ENCODE data around the gene SART3.

SART3 gene

DNA sequence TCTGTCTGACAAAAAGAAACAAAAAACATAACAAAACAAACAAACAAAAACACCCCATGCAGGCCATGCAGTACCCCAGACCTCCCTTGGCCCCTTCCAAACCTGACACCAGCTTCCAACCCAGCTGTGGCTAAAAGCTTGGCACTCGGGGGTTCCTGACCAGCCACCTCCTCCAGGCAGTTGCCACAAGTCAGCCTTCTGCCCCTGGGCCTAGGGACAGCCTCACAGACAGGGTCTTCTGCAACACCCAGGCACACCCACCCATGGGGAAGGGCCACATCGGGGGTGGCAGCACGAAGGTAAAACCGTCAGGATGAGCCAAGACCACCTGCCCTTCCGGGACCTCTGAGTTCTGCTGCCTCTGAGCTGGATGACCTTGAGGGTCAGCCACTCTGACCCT is 47.6 kb upstream of the SART3 start:
- H3K27ac ChIP-seq (ENCODE audit: low read length, poor library complexity, severe bottlenecking) = no peak overlapping the region
- peak overlapping the region; percentile 93 for H4K91ac ChIP-seq (ENCODE audit: low read length)
- H2AK5ac ChIP-seq (ENCODE audit: low read length, severe bottlenecking) = peak overlapping the region; percentile 89
- H3K23ac ChIP-seq (ENCODE audit: low read length in 2 of 2) = peak overlapping the region in 1 of 2 experiments; percentile 70
- no peak overlapping the region for H3K4me3 ChIP-seq (ENCODE audit: insufficient read depth in 1 of 2, low read depth in 1 of 2, low read length in 2 of 2)
- no peak overlapping the region for H2BK5ac ChIP-seq (ENCODE audit: low read depth, low read length, poor library complexity, severe bottlenecking)
- no peak for DNase-seq
- peak overlapping the region; percentile 47 to 69 for H2BK12ac ChIP-seq (ENCODE audit: low read length in 2 of 2)
- H3K27me3 ChIP-seq (ENCODE audit: control insufficient read depth in 1 of 2, insufficient read depth in 1 of 2, low read length in 2 of 2) = no peaks in the 10 kb centered on the region
- no peak overlapping the region for H2BK15ac ChIP-seq (ENCODE audit: low read depth, poor library complexity, severe bottlenecking)
- H4K8ac ChIP-seq (ENCODE audit: low read length) = peak overlapping the region; percentile 19
- no peak overlapping the region for H2AFZ ChIP-seq (ENCODE audit: low read depth, low read length)
- peak overlapping the region; percentile 64 for H2BK120ac ChIP-seq (ENCODE audit: low read depth, low read length)
- no peak overlapping the region for H3K9ac ChIP-seq (ENCODE audit: low read length)
- H3K18ac ChIP-seq (ENCODE audit: low read depth in 1 of 2, low read length in 2 of 2) = peak overlapping the region; percentile 16 to 63
- no peak overlapping the region for H3K14ac ChIP-seq (ENCODE audit: low read length in 2 of 2)
- WGBS = 84% methylated on average over 5 of the region's 5 CpGs
- peaks cover 36% of the 10 kb centered on the region for H3K4me1 ChIP-seq (ENCODE audit: control insufficient read depth, insufficient read depth, low read depth, low read length)
- H3K4ac ChIP-seq (ENCODE audit: low read depth in 1 of 2, low read length in 2 of 2) = no peak overlapping the region
- H3K36me3 ChIP-seq (ENCODE audit: control insufficient read depth in 1 of 2, insufficient read depth in 2 of 2, low read depth in 1 of 2, low read length in 2 of 2) = no peaks in the 10 kb centered on the region
- no peaks in the 10 kb centered on the region for H3K79me1 ChIP-seq (replicated peaks; ENCODE audit: low read length, poor library complexity, severe bottlenecking)
- no peak overlapping the region for H3K4me2 ChIP-seq (ENCODE audit: low read length, poor library complexity, severe bottlenecking)
- no peaks in the 10 kb centered on the region for H3K9me3 ChIP-seq (ENCODE audit: control insufficient read depth, low read length)

GRCh38 chr12:108607981-108608600 is 47.1 kb upstream of the SART3 start:
- Histone ChIP-seq H3K4me2 (ENCODE audit: low read length, poor library complexity, severe bottlenecking) (no peak overlapping the region), H2AFZ (ENCODE audit: low read depth, low read length) (no peak overlapping the region), H3K4ac (ENCODE audit: low read depth in 1 of 2, low read length in 2 of 2) (no peak overlapping the region), H3K18ac (ENCODE audit: low read depth in 1 of 2, low read length in 2 of 2) (no peak overlapping the region), H2BK5ac (ENCODE audit: low read depth, low read length, poor library complexity, severe bottlenecking) (no peak overlapping the region), H3K23ac (ENCODE audit: low read length in 2 of 2) (no peak overlapping the region), H2AK5ac (ENCODE audit: low read length, severe bottlenecking) (no peak overlapping the region), H4K91ac (ENCODE audit: low read length) (peak overlapping the region; percentile 16), H3K4me3 (ENCODE audit: insufficient read depth in 1 of 2, low read depth in 1 of 2, low read length in 2 of 2) (no peak overlapping the region), H4K8ac (ENCODE audit: low read length) (no peak overlapping the region), H2BK15ac (ENCODE audit: low read depth, poor library complexity, severe bottlenecking) (peak overlapping the region; percentile 1), H2BK12ac (ENCODE audit: low read length in 2 of 2) (peak overlapping the region in 1 of 2 experiments; percentile 40), H3K9me3 (ENCODE audit: control insufficient read depth, low read length) (no peaks in the 10 kb centered on the region), H3K4me1 (ENCODE audit: control insufficient read depth, insufficient read depth, low read depth, low read length) (peaks cover 36% of the 10 kb centered on the region), H3K79me1 (replicated peaks; ENCODE audit: low read length, poor library complexity, severe bottlenecking) (no peaks in the 10 kb centered on the region), H2BK120ac (ENCODE audit: low read depth, low read length) (no peak overlapping the region), H3K36me3 (ENCODE audit: control insufficient read depth in 1 of 2, insufficient read depth in 2 of 2, low read depth in 1 of 2, low read length in 2 of 2) (no peaks in the 10 kb centered on the region), H3K27ac (ENCODE audit: low read length, poor library complexity, severe bottlenecking) (no peak overlapping the region), H3K27me3 (ENCODE audit: control insufficient read depth in 1 of 2, insufficient read depth in 1 of 2, low read length in 2 of 2) (no peaks in the 10 kb centered on the region), H3K9ac (ENCODE audit: low read length) (no peak overlapping the region), H3K14ac (ENCODE audit: low read length in 2 of 2) (no peak overlapping the region)
- DNase-seq = no peak
- 95% methylated on average over 9 of the region's 10 CpGs for WGBS

GRCh38 chr12:108606492-108606891 is 45.5 kb upstream of the SART3 start:
- no peaks in the 10 kb centered on the region for H3K27me3 ChIP-seq (ENCODE audit: control insufficient read depth in 1 of 2, insufficient read depth in 1 of 2, low read length in 2 of 2)
- H3K36me3 ChIP-seq (ENCODE audit: control insufficient read depth in 1 of 2, insufficient read depth in 2 of 2, low read depth in 1 of 2, low read length in 2 of 2) = no peaks in the 10 kb centered on the region
- no peak overlapping the region for H3K23ac ChIP-seq (ENCODE audit: low read length in 2 of 2)
- H4K8ac ChIP-seq (ENCODE audit: low read length) = peak overlapping the region; percentile 0
- H3K9ac ChIP-seq (ENCODE audit: low read length) = no peak overlapping the region
- no peak overlapping the region for H2AFZ ChIP-seq (ENCODE audit: low read depth, low read length)
- no peak overlapping the region for H3K4me3 ChIP-seq (ENCODE audit: insufficient read depth in 1 of 2, low read depth in 1 of 2, low read length in 2 of 2)
- H2BK15ac ChIP-seq (ENCODE audit: low read depth, poor library complexity, severe bottlenecking) = no peak overlapping the region
- DNase-seq = no peak
- H3K79me1 ChIP-seq (replicated peaks; ENCODE audit: low read length, poor library complexity, severe bottlenecking) = no peaks in the 10 kb centered on the region
- no peak overlapping the region for H2BK120ac ChIP-seq (ENCODE audit: low read depth, low read length)
- no peaks in the 10 kb centered on the region for H3K9me3 ChIP-seq (ENCODE audit: control insufficient read depth, low read length)
- 77% methylated on average over 9 of the region's 9 CpGs for WGBS
- peak overlapping the region; percentile 63 to 88 for H2BK12ac ChIP-seq (ENCODE audit: low read length in 2 of 2)
- H2AK5ac ChIP-seq (ENCODE audit: low read length, severe bottlenecking) = no peak overlapping the region
- H2BK5ac ChIP-seq (ENCODE audit: low read depth, low read length, poor library complexity, severe bottlenecking) = no peak overlapping the region
- H3K4me2 ChIP-seq (ENCODE audit: low read length, poor library complexity, severe bottlenecking) = no peak overlapping the region
- peak overlapping the region in 1 of 2 experiments; percentile 18 for H3K18ac ChIP-seq (ENCODE audit: low read depth in 1 of 2, low read length in 2 of 2)
- peaks cover 28% of the 10 kb centered on the region for H3K4me1 ChIP-seq (ENCODE audit: control insufficient read depth, insufficient read depth, low read depth, low read length)
- peak overlapping the region; percentile 92 for H4K91ac ChIP-seq (ENCODE audit: low read length)
- H3K4ac ChIP-seq (ENCODE audit: low read depth in 1 of 2, low read length in 2 of 2) = peak overlapping the region in 1 of 2 experiments; percentile 71
- H3K27ac ChIP-seq (ENCODE audit: low read length, poor library complexity, severe bottlenecking) = no peak overlapping the region
- H3K14ac ChIP-seq (ENCODE audit: low read length in 2 of 2) = no peak overlapping the region

GRCh38 chr12:108605690-108606406 is 44.9 kb upstream of the SART3 start:
- Histone ChIP-seq H4K91ac (ENCODE audit: low read length) (peak overlapping the region; percentile 95), H3K23ac (ENCODE audit: low read length in 2 of 2) (peak overlapping the region in 1 of 2 experiments; percentile 23), H3K9me3 (ENCODE audit: control insufficient read depth, low read length) (no peaks in the 10 kb centered on the region), H3K4me3 (ENCODE audit: insufficient read depth in 1 of 2, low read depth in 1 of 2, low read length in 2 of 2) (no peak overlapping the region), H3K4me1 (ENCODE audit: control insufficient read depth, insufficient read depth, low read depth, low read length) (peaks cover 28% of the 10 kb centered on the region), H3K79me1 (replicated peaks; ENCODE audit: low read length, poor library complexity, severe bottlenecking) (no peaks in the 10 kb centered on the region), H2BK15ac (ENCODE audit: low read depth, poor library complexity, severe bottlenecking) (no peak overlapping the region), H3K27me3 (ENCODE audit: control insufficient read depth in 1 of 2, insufficient read depth in 1 of 2, low read length in 2 of 2) (no peaks in the 10 kb centered on the region), H3K4ac (ENCODE audit: low read depth in 1 of 2, low read length in 2 of 2) (peak overlapping the region; percentile 53 to 54), H2BK120ac (ENCODE audit: low read depth, low read length) (peak overlapping the region; percentile 83), H2BK12ac (ENCODE audit: low read length in 2 of 2) (peak overlapping the region; percentile 25 to 83), H3K27ac (ENCODE audit: low read length, poor library complexity, severe bottlenecking) (no peak overlapping the region), H3K18ac (ENCODE audit: low read depth in 1 of 2, low read length in 2 of 2) (peak overlapping the region; percentile 62 to 72), H3K4me2 (ENCODE audit: low read length, poor library complexity, severe bottlenecking) (no peak overlapping the region), H3K14ac (ENCODE audit: low read length in 2 of 2) (peak overlapping the region in 1 of 2 experiments; percentile 33), H4K8ac (ENCODE audit: low read length) (peak overlapping the region; percentile 55), H2BK5ac (ENCODE audit: low read depth, low read length, poor library complexity, severe bottlenecking) (no peak overlapping the region), H3K9ac (ENCODE audit: low read length) (peak overlapping the region; percentile 21), H3K36me3 (ENCODE audit: control insufficient read depth in 1 of 2, insufficient read depth in 2 of 2, low read depth in 1 of 2, low read length in 2 of 2) (no peaks in the 10 kb centered on the region), H2AK5ac (ENCODE audit: low read length, severe bottlenecking) (peak overlapping the region; percentile 75), H2AFZ (ENCODE audit: low read depth, low read length) (no peak overlapping the region)
- no peak for DNase-seq
- WGBS = 94% methylated on average over 3 of the region's 4 CpGs
